KMS-11 (cell line): ENCODE measurements around the gene NBEA.
A peak's percentile ranks its signal among the peaks of the same experiment; 100 is the strongest.

ENCODE experiments used
- H2AFZ ChIP-seq: fragments of 200-600 bp; sonication (generic); 2 replicates; pipeline ENCODE4 v1.6.1; 2016; ENCODE audit warnings: antibody characterized with exemption, mixed run types, low read depth
- H3K27ac ChIP-seq: fragments of 200-600 bp; sonication (generic); 2 replicates; pipeline ENCODE4 v1.6.1; 2016; ENCODE audit warnings: mild to moderate bottlenecking, mixed run types
- H3K27me3 ChIP-seq: fragments of 200-600 bp; sonication (generic); 2 replicates; pipeline ENCODE4 v1.6.1; 2017; ENCODE audit warnings: mild to moderate bottlenecking, low read depth, mixed run types, moderate library complexity; ENCODE audit not compliant: insufficient read depth
- H3K36me3 ChIP-seq: fragments of 200-600 bp; sonication (generic); 2 replicates; pipeline ENCODE4 v1.6.1; 2017; ENCODE audit warnings: mild to moderate bottlenecking, mixed run types; ENCODE audit not compliant: insufficient read depth
- H3K4me1 ChIP-seq: fragments of 200-600 bp; sonication (generic); 2 replicates; pipeline ENCODE4 v1.6.1; 2016; ENCODE audit warnings: mild to moderate bottlenecking, low read depth, mixed run types; ENCODE audit not compliant: poor library complexity, severe bottlenecking
- H3K4me2 ChIP-seq: fragments of 200-600 bp; sonication (generic); 2 replicates; pipeline ENCODE4 v1.7.0; 2016; ENCODE audit warnings: mild to moderate bottlenecking, mixed run types
- H3K4me3 ChIP-seq: fragments of 200-600 bp; sonication (generic); IDR thresholded peaks from 2 replicates; pipeline ENCODE4 v1.6.1; 2017; ENCODE audit warnings: low read depth, low read length, mixed read lengths; ENCODE audit not compliant: insufficient read depth
- H3K79me2 ChIP-seq: fragments of 200-600 bp; sonication (generic); 2 replicates; pipeline ENCODE4 v1.6.1; 2016; ENCODE audit warnings: low read depth, mixed run types; ENCODE audit not compliant: insufficient read depth
- H3K9ac ChIP-seq: fragments of 200-600 bp; sonication (generic); 2 replicates; pipeline ENCODE4 v1.6.1; 2016; ENCODE audit warnings: mild to moderate bottlenecking, mixed run types
- H4K20me1 ChIP-seq: fragments of 200-600 bp; sonication (generic); 2 replicates; pipeline ENCODE4 v1.6.1; 2016; ENCODE audit warnings: mild to moderate bottlenecking, mixed run types; ENCODE audit not compliant: insufficient read depth
- TF ChIP-seq, protein P1 (sequence below): fragments of 200-600 bp; sonication (generic); conservative IDR thresholded peaks from 2 replicates; pipeline ENCODE4 v1.6.1; 2017; ENCODE audit warnings: low read depth, mild to moderate bottlenecking, antibody characterized with exemption, low read length, moderate library complexity, mixed read lengths

Gene NBEA

DNA sequence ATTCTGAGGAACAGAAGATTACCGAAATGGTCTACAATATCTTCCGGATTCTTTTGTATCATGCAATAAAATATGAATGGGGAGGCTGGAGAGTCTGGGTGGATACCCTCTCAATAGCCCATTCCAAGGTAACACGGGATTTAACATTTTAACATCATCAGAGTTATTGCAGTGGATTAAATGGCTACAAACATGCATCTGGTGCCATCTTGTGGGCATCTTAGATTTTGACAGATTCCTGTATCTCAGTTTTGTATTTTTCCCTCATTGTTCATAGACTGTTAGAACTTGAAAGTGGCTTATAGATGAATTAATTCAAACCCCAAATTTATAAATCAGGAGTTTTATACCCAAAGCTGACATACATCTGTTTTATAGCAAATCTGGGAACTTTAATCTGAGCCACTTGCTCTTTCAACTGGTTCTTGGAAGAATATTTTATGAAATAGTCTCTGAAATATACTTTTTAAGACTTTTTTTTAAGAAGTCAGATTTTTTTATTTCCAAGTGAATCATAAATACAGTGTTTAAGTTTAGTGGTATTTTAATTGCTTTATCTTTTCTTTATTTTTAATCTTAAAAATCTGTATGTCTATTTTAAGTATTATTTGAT lies 215.2 kb downstream of the NBEA start:
- Histone ChIP-seq H3K27ac (no peak overlapping the region), H3K4me3 (no peak overlapping the region), H3K27me3 (no peaks in the 10 kb centered on the region), H3K79me2 (no peaks in the 10 kb centered on the region), H3K4me1 (no peaks in the 10 kb centered on the region), H4K20me1 (no peaks in the 10 kb centered on the region), H2AFZ (no peak overlapping the region), H3K4me2 (no peak overlapping the region), H3K9ac (no peak overlapping the region), H3K36me3 (no peaks in the 10 kb centered on the region)
- TF ChIP-seq, protein P1, sequence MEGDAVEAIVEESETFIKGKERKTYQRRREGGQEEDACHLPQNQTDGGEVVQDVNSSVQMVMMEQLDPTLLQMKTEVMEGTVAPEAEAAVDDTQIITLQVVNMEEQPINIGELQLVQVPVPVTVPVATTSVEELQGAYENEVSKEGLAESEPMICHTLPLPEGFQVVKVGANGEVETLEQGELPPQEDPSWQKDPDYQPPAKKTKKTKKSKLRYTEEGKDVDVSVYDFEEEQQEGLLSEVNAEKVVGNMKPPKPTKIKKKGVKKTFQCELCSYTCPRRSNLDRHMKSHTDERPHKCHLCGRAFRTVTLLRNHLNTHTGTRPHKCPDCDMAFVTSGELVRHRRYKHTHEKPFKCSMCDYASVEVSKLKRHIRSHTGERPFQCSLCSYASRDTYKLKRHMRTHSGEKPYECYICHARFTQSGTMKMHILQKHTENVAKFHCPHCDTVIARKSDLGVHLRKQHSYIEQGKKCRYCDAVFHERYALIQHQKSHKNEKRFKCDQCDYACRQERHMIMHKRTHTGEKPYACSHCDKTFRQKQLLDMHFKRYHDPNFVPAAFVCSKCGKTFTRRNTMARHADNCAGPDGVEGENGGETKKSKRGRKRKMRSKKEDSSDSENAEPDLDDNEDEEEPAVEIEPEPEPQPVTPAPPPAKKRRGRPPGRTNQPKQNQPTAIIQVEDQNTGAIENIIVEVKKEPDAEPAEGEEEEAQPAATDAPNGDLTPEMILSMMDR: peak; percentile 52

DNA sequence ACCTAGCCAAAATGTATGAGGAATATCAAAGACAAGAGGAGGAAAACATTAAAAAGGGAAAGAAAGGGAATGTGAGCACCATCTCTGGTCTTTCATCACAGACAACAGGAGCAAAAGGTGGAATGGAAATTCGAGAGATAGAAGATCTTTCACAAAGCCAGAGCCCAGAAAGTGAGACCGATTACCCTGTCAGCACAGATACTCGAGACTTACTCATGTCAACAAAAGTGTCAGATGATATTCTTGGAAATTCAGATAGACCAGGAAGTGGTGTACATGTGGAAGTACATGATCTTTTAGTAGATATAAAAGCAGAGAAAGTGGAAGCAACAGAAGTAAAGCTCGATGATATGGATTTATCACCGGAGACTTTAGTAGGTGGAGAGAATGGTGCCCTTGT lies 217.0 kb downstream of the NBEA start:
- H3K36me3 ChIP-seq: no peaks in the 10 kb centered on the region
- H2AFZ ChIP-seq: no peak overlapping the region
- H3K79me2 ChIP-seq: no peaks in the 10 kb centered on the region
- H3K27ac ChIP-seq: no peak overlapping the region
- H3K9ac ChIP-seq: no peak overlapping the region
- H3K4me2 ChIP-seq: no peak overlapping the region
- H3K4me3 ChIP-seq: no peak overlapping the region
- TF ChIP-seq, protein P1: no peak
- no peaks in the 10 kb centered on the region for H4K20me1 ChIP-seq
- peaks cover 7% of the 10 kb centered on the region for H3K4me1 ChIP-seq
- H3K27me3 ChIP-seq: no peaks in the 10 kb centered on the region

DNA sequence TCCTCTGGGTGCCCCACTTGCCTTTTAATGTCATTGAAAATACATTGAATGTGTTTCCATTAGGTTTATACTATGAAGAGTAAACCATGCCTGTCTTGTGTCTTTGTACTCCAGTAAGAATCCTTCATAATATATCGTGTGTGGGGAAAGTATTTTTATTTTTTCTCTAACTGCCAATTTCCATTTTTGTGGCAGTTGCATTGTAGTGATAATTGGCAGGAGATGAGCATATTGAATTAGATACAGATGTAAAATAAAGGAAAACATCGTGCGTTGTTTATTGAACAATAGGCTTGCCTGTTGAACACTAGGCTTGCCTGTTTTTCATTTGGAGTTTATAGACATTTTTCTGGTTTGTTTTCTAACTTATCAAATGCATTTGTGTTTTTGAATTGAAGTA lies 218.8 kb downstream of the NBEA start:
- Histone ChIP-seq H3K4me1 (peaks cover 8% of the 10 kb centered on the region), H3K4me2 (no peak overlapping the region), H4K20me1 (no peaks in the 10 kb centered on the region), H3K79me2 (no peaks in the 10 kb centered on the region), H3K27me3 (no peaks in the 10 kb centered on the region), H2AFZ (no peak overlapping the region), H3K36me3 (no peaks in the 10 kb centered on the region), H3K4me3 (no peak overlapping the region), H3K9ac (no peak overlapping the region), H3K27ac (no peak overlapping the region)
- TF ChIP-seq, protein P1: no peak

DNA sequence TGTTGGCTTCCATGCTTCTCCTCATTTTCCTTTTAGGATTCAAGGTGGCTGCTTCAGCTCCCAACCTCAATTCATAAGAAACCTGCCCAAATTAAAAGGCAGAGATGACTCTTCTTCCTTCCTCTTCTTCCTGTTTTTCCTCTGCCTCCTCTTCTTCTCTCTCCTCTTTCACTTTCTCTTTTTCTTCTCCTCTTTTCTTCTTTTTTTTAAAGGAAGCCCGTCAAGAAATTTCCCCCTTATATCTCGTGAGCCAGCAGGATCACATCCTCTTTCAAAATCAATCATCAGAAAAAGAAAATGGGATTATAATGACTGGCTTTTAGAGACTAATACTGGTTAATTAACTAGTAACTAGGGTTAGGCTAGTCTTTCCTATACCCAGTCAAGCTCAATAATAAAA lies 220.3 kb downstream of the NBEA start:
- Histone ChIP-seq H3K4me1 (peaks cover 13% of the 10 kb centered on the region), H3K27me3 (no peaks in the 10 kb centered on the region), H3K36me3 (no peaks in the 10 kb centered on the region), H3K4me2 (peak overlapping the region; percentile 13; the same call in 1 of the 2 replicates), H2AFZ (no peak overlapping the region), H3K79me2 (no peaks in the 10 kb centered on the region), H3K4me3 (no peak overlapping the region), H3K27ac (no peak overlapping the region), H4K20me1 (no peaks in the 10 kb centered on the region), H3K9ac (no peak overlapping the region)
- TF ChIP-seq, protein P1: no peak
